Naive thymus-derived CD4-positive, alpha-beta T cell (primary cell): ENCODE results near the gene GJA3. TPM values are rescaled to one million over a fixed set of nuclear protein-coding genes. Genes with fewer than 3 reads are reported as not detected.

ENCODE experiments used
- ATAC-seq: fragments of 150-1000 bp; cut with Tn5 transposase; 2 replicates; pipeline ENCODE4 v1.10.0; 2021; ENCODE audit warnings: mild to moderate bottlenecking, moderate library complexity
- CTCF ChIA-PET: fragments of 350-600 bp; sonication (Branson Sonifier 250); formaldehyde crosslinking; loops from one replicate; lab custom pipeline; 2021; ENCODE audit warnings: antibody characterized with exemption; lab: Charles Lee
- POLR2A ChIA-PET: fragments of 350-600 bp; sonication (Branson Sonifier 250); formaldehyde crosslinking; loops from one replicate; lab custom pipeline; 2021; ENCODE audit warnings: antibody characterized with exemption, inconsistent platforms; lab: Charles Lee
- DNase-seq, 9 donors: peaks; one replicate each; pipeline versions ENCODE4 v3.0.0 to v3.0.0-alpha.2; 2020 to 2022; ENCODE audit warnings: mixed read lengths in 1 of 9
- H3K27ac ChIP-seq: one replicate; pipeline ENCODE4 v1.7.0; 2013; ENCODE audit warnings: mild to moderate bottlenecking, low read depth, low read length, moderate library complexity
- H3K27me3 ChIP-seq, 2 donors: one replicate each; pipeline ENCODE4 v1.7.0; 2013; ENCODE audit warnings: low read length in 2 of 2, mild to moderate bottlenecking in 2 of 2, moderate library complexity in 2 of 2; ENCODE audit not compliant: control insufficient read depth in 2 of 2, insufficient read depth in 2 of 2
- H3K36me3 ChIP-seq, 3 experiments: 1 replicate in 2 of 3; 2 replicates in 1 of 3; pipeline ENCODE4 v1.7.0; 2013; ENCODE audit warnings: low read length in 3 of 3, mild to moderate bottlenecking in 3 of 3, moderate library complexity in 1 of 3; ENCODE audit not compliant: insufficient read depth in 3 of 3, control insufficient read depth in 2 of 3
- H3K4me1 ChIP-seq, 2 donors: one replicate each; pipeline ENCODE4 v1.7.0; 2013; ENCODE audit warnings: low read length in 2 of 2, mild to moderate bottlenecking in 2 of 2, moderate library complexity in 1 of 2; ENCODE audit not compliant: control insufficient read depth in 2 of 2, insufficient read depth in 2 of 2
- H3K4me3 ChIP-seq: 2 replicates; pipeline ENCODE4 v1.7.0; 2013; ENCODE audit warnings: mild to moderate bottlenecking, low read length
- H3K9me3 ChIP-seq, 3 experiments: 1 replicate in 2 of 3; 2 replicates in 1 of 3; pipeline ENCODE4 v1.7.0; 2013; ENCODE audit warnings: low read length in 3 of 3; ENCODE audit not compliant: control insufficient read depth in 2 of 3
- H3K27ac Mint-ChIP-seq, 9 donors: one replicate each; pipeline ENCODE4 v1.8.0; 2020 to 2022; ENCODE audit warnings: mixed read lengths in 9 of 9, mild to moderate bottlenecking in 8 of 9, moderate library complexity in 5 of 9, inconsistent platforms in 2 of 9
- H3K27me3 Mint-ChIP-seq, 5 donors: one replicate each; pipeline ENCODE4 v1.8.0; 2021 to 2022; ENCODE audit warnings: mixed read lengths in 5 of 5, mild to moderate bottlenecking in 1 of 5
- H3K36me3 Mint-ChIP-seq, 5 donors: one replicate each; pipeline ENCODE4 v1.8.0; 2020 to 2022; ENCODE audit warnings: mixed read lengths in 5 of 5, mild to moderate bottlenecking in 3 of 5, inconsistent platforms in 1 of 5
- H3K4me1 Mint-ChIP-seq, 7 donors: one replicate each; pipeline ENCODE4 v1.8.0; 2020 to 2022; ENCODE audit warnings: mixed read lengths in 7 of 7, mild to moderate bottlenecking in 3 of 7, inconsistent platforms in 1 of 7
- H3K4me3 Mint-ChIP-seq, 10 donors: one replicate each; pipeline ENCODE4 v1.8.0; 2020 to 2022; ENCODE audit warnings: mild to moderate bottlenecking in 10 of 10, mixed read lengths in 10 of 10, moderate library complexity in 6 of 10, inconsistent platforms in 2 of 10
- H3K9me3 Mint-ChIP-seq, 11 donors: one replicate each; pipeline ENCODE4 v1.8.0; 2020 to 2022; ENCODE audit warnings: mixed read lengths in 11 of 11, mild to moderate bottlenecking in 4 of 11, inconsistent platforms in 1 of 11, moderate library complexity in 1 of 11
- intact Hi-C, 2 donors: fragments of 100-400 bp; cut with micrococcal nuclease; formaldehyde crosslinking; loops; one replicate each; pipeline ENCODE4 v1.15.1; 2023
- polyA plus RNA-seq, 2 donors: library from polyadenylated mRNA; unstranded; fragments of 300-500 nt; fragmentation: Illumina TruSeq; gene quantifications; one replicate each; pipeline ENCODE4 v1.2.3, GENCODE V29; 2021
- total RNA-seq, 6 experiments: library from RNA in 5 of 6; stranded (reverse) in 5 of 6; gene quantifications; 1 replicate in 5 of 6; 2 replicates in 1 of 6; pipeline ENCODE4 v1.2.3 and lab custom pipeline; 2021 to 2026

GJA3 gene
- total and polyA plus RNA-seq, 7 experiments from 2014 or later: 0.05 to 0.17 (median 0.07) TPM; not detected in 3

- no peak for ATAC-seq
- Mint-ChIP-seq H3K36me3 (no peaks in the 10 kb centered on the region), H3K27me3 (peaks cover 42 to 76% (median 57%) of the 10 kb centered on the region in 5 donors), H3K9me3 (no peaks in the 10 kb centered on the region), H3K4me1 (peaks cover 18 to 31% (median 21%) of the 10 kb centered on the region in 7 donors), H3K27ac (no peak overlapping the region), H3K4me3 (peak overlapping the region; percentile 63 to 86 (median 73))
- Histone ChIP-seq H3K4me3 (peak overlapping the region; percentile 19), H3K9me3 (no peaks in the 10 kb centered on the region), H3K4me1 (peaks cover 11 to 24% of the 10 kb centered on the region in 2 donors), H3K27me3 (peaks cover 27 to 46% of the 10 kb centered on the region in 2 donors), H3K27ac (no peak overlapping the region), H3K36me3 (no peaks in the 10 kb centered on the region)
- ChIA-PET POLR2A (no interaction called here), CTCF (no interaction called here)
- intact Hi-C loops: loop anchor here (5.0 to 10.0 kb wide), 3 partner anchors 223 to 375 kb away; partner anchors contain the start of gene IFT88 (in 2 of the 2)
- DNase-seq: peak in 2 of 9 donors; percentile 10 to 11
Measured at GRCh38 chr13:20192158-20192835, 31.4 kb upstream of the GJA3 start.

GRCh38 chr13:20191311-20192157 lies 30.7 kb upstream of the GJA3 start:
- POLR2A ChIA-PET: interaction anchor here (0.5 kb wide), 1 partner anchor 11 kb away, joined by 3 read pairs; no protein-coding TSS in a partner anchor
- H3K4me1 ChIP-seq: peaks cover 11 to 20% of the 10 kb centered on the region in 2 donors
- H3K27me3 ChIP-seq: peaks cover 27 to 41% of the 10 kb centered on the region in 2 donors
- H3K4me3 Mint-ChIP-seq: peak overlapping the region; percentile 63 to 86 (median 73)
- H3K36me3 ChIP-seq: no peaks in the 10 kb centered on the region
- DNase-seq (no peak), ATAC-seq (peak; percentile 17)
- no peaks in the 10 kb centered on the region for H3K36me3 Mint-ChIP-seq
- no peaks in the 10 kb centered on the region for H3K9me3 ChIP-seq
- no peaks in the 10 kb centered on the region for H3K9me3 Mint-ChIP-seq
- peaks cover 18 to 26% (median 20%) of the 10 kb centered on the region in 7 donors for H3K4me1 Mint-ChIP-seq
- H3K27me3 Mint-ChIP-seq: peaks cover 40 to 72% (median 50%) of the 10 kb centered on the region in 5 donors
- CTCF ChIA-PET: interaction anchor here (0.7 to 1.1 kb wide), 2 partner anchors 24 to 122 kb away, joined by 3 read pairs; no protein-coding TSS in a partner anchor
- no peak overlapping the region for H3K27ac Mint-ChIP-seq
- intact Hi-C loops: loop anchor here (5.0 to 10.0 kb wide), 3 partner anchors 223 to 376 kb away; partner anchors contain the start of gene IFT88 (in 2 of the 2)
- peak overlapping the region; percentile 19 for H3K4me3 ChIP-seq
- no peak overlapping the region for H3K27ac ChIP-seq

- no peak overlapping the region for H3K27ac ChIP-seq
- POLR2A ChIA-PET: no interaction called here
Measured at GRCh38 chr13:20190481-20191310, 29.8 kb upstream of the GJA3 start.

GRCh38 chr13:20190076-20190475 lies 29.2 kb upstream of the GJA3 start:
- Mint-ChIP-seq H3K27ac (no peak overlapping the region), H3K4me1 (peaks cover 18 to 26% (median 20%) of the 10 kb centered on the region in 7 donors), H3K36me3 (no peaks in the 10 kb centered on the region), H3K9me3 (no peaks in the 10 kb centered on the region), H3K27me3 (peaks cover 29 to 61% (median 35%) of the 10 kb centered on the region in 5 donors), H3K4me3 (no peak overlapping the region)
- Histone ChIP-seq H3K27ac (no peak overlapping the region), H3K27me3 (peaks cover 12 to 26% of the 10 kb centered on the region in 2 donors), H3K9me3 (no peaks in the 10 kb centered on the region), H3K36me3 (no peaks in the 10 kb centered on the region), H3K4me3 (no peak overlapping the region), H3K4me1 (peaks cover 11 to 20% of the 10 kb centered on the region in 2 donors)
- no peak for DNase-seq
- CTCF ChIA-PET: no interaction called here
- POLR2A ChIA-PET: no interaction called here
- intact Hi-C loops: loop anchor here (5.0 to 10.0 kb wide), 3 partner anchors 225 to 377 kb away; partner anchors contain the start of gene IFT88 (in 2 of the 2)
- no peak for ATAC-seq

More at GRCh38 chr13:20190481-20191310, 29.8 kb upstream of the GJA3 start:
- Histone ChIP-seq H3K36me3 (no peaks in the 10 kb centered on the region), H3K4me3 (no peak overlapping the region), H3K27me3 (peaks cover 19 to 32% of the 10 kb centered on the region in 2 donors), H3K4me1 (peaks cover 11 to 20% of the 10 kb centered on the region in 2 donors), H3K9me3 (no peaks in the 10 kb centered on the region)
- DNase-seq: no peak
- CTCF ChIA-PET: interaction anchor here (0.6 to 1.1 kb wide), 3 partner anchors 24 to 263 kb away, joined by 3 read pairs; no protein-coding TSS in a partner anchor
- no peak for ATAC-seq
- peaks cover 18 to 26% (median 20%) of the 10 kb centered on the region in 7 donors for H3K4me1 Mint-ChIP-seq
- H3K27me3 Mint-ChIP-seq: peaks cover 35 to 67% (median 41%) of the 10 kb centered on the region in 5 donors
- H3K4me3 Mint-ChIP-seq: peak overlapping the region in 5 of 10 donors; percentile 14 to 70 (median 59)
- H3K27ac Mint-ChIP-seq: no peak overlapping the region
- no peaks in the 10 kb centered on the region for H3K9me3 Mint-ChIP-seq
- intact Hi-C loops: loop anchor here (5.0 to 10.0 kb wide), 3 partner anchors 224 to 377 kb away; partner anchors contain the start of gene IFT88 (in 2 of the 2)
- no peaks in the 10 kb centered on the region for H3K36me3 Mint-ChIP-seq

GRCh38 chr13:20188667-20189553 lies 28.1 kb upstream of the GJA3 start:
- no peaks in the 10 kb centered on the region for H3K36me3 Mint-ChIP-seq
- H3K27me3 Mint-ChIP-seq: peaks cover 17 to 49% (median 23%) of the 10 kb centered on the region in 5 donors
- CTCF ChIA-PET: interaction anchor here (0.6 kb wide), 2 partner anchors 12 to 287 kb away, joined by 4 read pairs; no protein-coding TSS in a partner anchor
- Histone ChIP-seq H3K27ac (no peak overlapping the region), H3K9me3 (no peaks in the 10 kb centered on the region), H3K27me3 (peaks cover 3 to 14% of the 10 kb centered on the region in 2 donors), H3K4me1 (peaks cover 7 to 11% of the 10 kb centered on the region in 2 donors), H3K4me3 (no peak overlapping the region), H3K36me3 (no peaks in the 10 kb centered on the region)
- no peaks in the 10 kb centered on the region for H3K9me3 Mint-ChIP-seq
- peak; percentile 55 for ATAC-seq
- H3K27ac Mint-ChIP-seq: no peak overlapping the region
- POLR2A ChIA-PET: no interaction called here
- intact Hi-C loops: no loop called here
- peaks cover 7 to 15% (median 11%) of the 10 kb centered on the region in 7 donors for H3K4me1 Mint-ChIP-seq
- H3K4me3 Mint-ChIP-seq: no peak overlapping the region
- no peak for DNase-seq
